ENCODE data around the gene MAP2K5.

The MAP2K5 gene

GRCh38 chr15:67595572-67595971 lies 53.1 kb downstream of the MAP2K5 start:
- no peak for TF ChIP-seq ZNF565 (CRISPR knock-in tag; conservative IDR thresholded peaks at IDR 0.05; ENCODE audit: low read depth)
- no peak for ATAC-seq

GRCh38 chr15:67601073-67601472 lies 58.6 kb downstream of the MAP2K5 start:
- TF ChIP-seq, protein P1, sequence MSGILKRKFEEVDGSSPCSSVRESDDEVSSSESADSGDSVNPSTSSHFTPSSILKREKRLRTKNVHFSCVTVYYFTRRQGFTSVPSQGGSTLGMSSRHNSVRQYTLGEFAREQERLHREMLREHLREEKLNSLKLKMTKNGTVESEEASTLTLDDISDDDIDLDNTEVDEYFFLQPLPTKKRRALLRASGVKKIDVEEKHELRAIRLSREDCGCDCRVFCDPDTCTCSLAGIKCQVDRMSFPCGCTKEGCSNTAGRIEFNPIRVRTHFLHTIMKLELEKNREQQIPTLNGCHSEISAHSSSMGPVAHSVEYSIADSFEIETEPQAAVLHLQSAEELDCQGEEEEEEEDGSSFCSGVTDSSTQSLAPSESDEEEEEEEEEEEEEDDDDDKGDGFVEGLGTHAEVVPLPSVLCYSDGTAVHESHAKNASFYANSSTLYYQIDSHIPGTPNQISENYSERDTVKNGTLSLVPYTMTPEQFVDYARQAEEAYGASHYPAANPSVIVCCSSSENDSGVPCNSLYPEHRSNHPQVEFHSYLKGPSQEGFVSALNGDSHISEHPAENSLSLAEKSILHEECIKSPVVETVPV (CRISPR knock-in tag; IDR thresholded peaks at IDR 0.05): no peak
- TF ChIP-seq CSDC2 (CRISPR knock-in tag; IDR thresholded peaks at IDR 0.05) (no peak), RARB (CRISPR knock-in tag; IDR thresholded peaks at IDR 0.05) (no peak), ZFP30 (CRISPR knock-in tag; IDR thresholded peaks at IDR 0.05) (no peak), ARNTL (CRISPR knock-in tag; IDR thresholded peaks at IDR 0.05; ENCODE audit: borderline replicate concordance, low read depth) (no peak), ISL1 (CRISPR knock-in tag; IDR thresholded peaks at IDR 0.05) (no peak), CREB5 (CRISPR knock-in tag; IDR thresholded peaks at IDR 0.05; ENCODE audit: low read depth) (no peak), TOX (CRISPR knock-in tag; IDR thresholded peaks at IDR 0.05; ENCODE audit: borderline replicate concordance) (no peak), TCF4 (CRISPR knock-in tag; IDR thresholded peaks at IDR 0.05; ENCODE audit: borderline replicate concordance) (no peak), ESRRG (CRISPR knock-in tag; IDR thresholded peaks at IDR 0.05) (no peak), ZFP3 (CRISPR knock-in tag; IDR thresholded peaks at IDR 0.05) (no peak), SNAI2 (CRISPR knock-in tag; IDR thresholded peaks at IDR 0.05) (no peak), ZNF70 (CRISPR knock-in tag; IDR thresholded peaks at IDR 0.05) (no peak)
- TF ChIP-seq, protein P2, sequence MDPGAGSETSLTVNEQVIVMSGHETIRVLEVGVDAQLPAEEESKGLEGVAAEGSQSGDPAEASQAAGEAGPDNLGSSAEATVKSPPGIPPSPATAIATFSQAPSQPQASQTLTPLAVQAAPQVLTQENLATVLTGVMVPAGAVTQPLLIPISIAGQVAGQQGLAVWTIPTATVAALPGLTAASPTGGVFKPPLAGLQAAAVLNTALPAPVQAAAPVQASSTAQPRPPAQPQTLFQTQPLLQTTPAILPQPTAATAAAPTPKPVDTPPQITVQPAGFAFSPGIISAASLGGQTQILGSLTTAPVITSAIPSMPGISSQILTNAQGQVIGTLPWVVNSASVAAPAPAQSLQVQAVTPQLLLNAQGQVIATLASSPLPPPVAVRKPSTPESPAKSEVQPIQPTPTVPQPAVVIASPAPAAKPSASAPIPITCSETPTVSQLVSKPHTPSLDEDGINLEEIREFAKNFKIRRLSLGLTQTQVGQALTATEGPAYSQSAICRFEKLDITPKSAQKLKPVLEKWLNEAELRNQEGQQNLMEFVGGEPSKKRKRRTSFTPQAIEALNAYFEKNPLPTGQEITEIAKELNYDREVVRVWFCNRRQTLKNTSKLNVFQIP (CRISPR knock-in tag; IDR thresholded peaks at IDR 0.05; ENCODE audit: borderline replicate concordance, low read depth): no peak

GRCh38 chr15:67603063-67603462 lies 60.6 kb downstream of the MAP2K5 start:
- TF ChIP-seq ISL1 (CRISPR knock-in tag; IDR thresholded peaks at IDR 0.05) (no peak), TOX (CRISPR knock-in tag; IDR thresholded peaks at IDR 0.05; ENCODE audit: borderline replicate concordance) (no peak), ZFP3 (CRISPR knock-in tag; IDR thresholded peaks at IDR 0.05) (no peak), ZNF8 (CRISPR knock-in tag; IDR thresholded peaks at IDR 0.05) (no peak), ZNF70 (CRISPR knock-in tag; IDR thresholded peaks at IDR 0.05) (no peak), PATZ1 (CRISPR knock-in tag; IDR thresholded peaks at IDR 0.05; ENCODE audit: borderline replicate concordance) (no peak), PPARA (CRISPR knock-in tag; IDR thresholded peaks at IDR 0.05; ENCODE audit: borderline replicate concordance) (no peak), OSR1 (CRISPR knock-in tag; IDR thresholded peaks at IDR 0.05) (no peak)
- TF ChIP-seq, protein P1 (CRISPR knock-in tag; IDR thresholded peaks at IDR 0.05): no peak

More at GRCh38 chr15:67601073-67601472, 58.6 kb downstream of the MAP2K5 start:
- no peak for ATAC-seq

GRCh38 chr15:67605871-67606270 lies 63.4 kb downstream of the MAP2K5 start:
- no peak for TF ChIP-seq ZNF565 (CRISPR knock-in tag; conservative IDR thresholded peaks at IDR 0.05; ENCODE audit: low read depth)
- TF ChIP-seq ZFP30 (CRISPR knock-in tag; IDR thresholded peaks at IDR 0.05): no peak
- TF ChIP-seq CSDC2 (CRISPR knock-in tag; IDR thresholded peaks at IDR 0.05): no peak
- TF ChIP-seq, protein P3, sequence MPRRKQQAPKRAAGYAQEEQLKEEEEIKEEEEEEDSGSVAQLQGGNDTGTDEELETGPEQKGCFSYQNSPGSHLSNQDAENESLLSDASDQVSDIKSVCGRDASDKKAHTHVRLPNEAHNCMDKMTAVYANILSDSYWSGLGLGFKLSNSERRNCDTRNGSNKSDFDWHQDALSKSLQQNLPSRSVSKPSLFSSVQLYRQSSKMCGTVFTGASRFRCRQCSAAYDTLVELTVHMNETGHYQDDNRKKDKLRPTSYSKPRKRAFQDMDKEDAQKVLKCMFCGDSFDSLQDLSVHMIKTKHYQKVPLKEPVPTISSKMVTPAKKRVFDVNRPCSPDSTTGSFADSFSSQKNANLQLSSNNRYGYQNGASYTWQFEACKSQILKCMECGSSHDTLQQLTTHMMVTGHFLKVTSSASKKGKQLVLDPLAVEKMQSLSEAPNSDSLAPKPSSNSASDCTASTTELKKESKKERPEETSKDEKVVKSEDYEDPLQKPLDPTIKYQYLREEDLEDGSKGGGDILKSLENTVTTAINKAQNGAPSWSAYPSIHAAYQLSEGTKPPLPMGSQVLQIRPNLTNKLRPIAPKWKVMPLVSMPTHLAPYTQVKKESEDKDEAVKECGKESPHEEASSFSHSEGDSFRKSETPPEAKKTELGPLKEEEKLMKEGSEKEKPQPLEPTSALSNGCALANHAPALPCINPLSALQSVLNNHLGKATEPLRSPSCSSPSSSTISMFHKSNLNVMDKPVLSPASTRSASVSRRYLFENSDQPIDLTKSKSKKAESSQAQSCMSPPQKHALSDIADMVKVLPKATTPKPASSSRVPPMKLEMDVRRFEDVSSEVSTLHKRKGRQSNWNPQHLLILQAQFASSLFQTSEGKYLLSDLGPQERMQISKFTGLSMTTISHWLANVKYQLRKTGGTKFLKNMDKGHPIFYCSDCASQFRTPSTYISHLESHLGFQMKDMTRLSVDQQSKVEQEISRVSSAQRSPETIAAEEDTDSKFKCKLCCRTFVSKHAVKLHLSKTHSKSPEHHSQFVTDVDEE (CRISPR knock-in tag; IDR thresholded peaks at IDR 0.05): no peak
- TF ChIP-seq GLIS3 (CRISPR knock-in tag; IDR thresholded peaks at IDR 0.05): no peak
- no peak for TF ChIP-seq BACH2 (CRISPR knock-in tag; IDR thresholded peaks at IDR 0.05; ENCODE audit: borderline replicate concordance)
- TF ChIP-seq ISL1 (CRISPR knock-in tag; IDR thresholded peaks at IDR 0.05): no peak
- no peak for TF ChIP-seq TCF4 (CRISPR knock-in tag; IDR thresholded peaks at IDR 0.05; ENCODE audit: borderline replicate concordance)
- TF ChIP-seq ESRRG (CRISPR knock-in tag; IDR thresholded peaks at IDR 0.05): no peak
- TF ChIP-seq SNAI2 (CRISPR knock-in tag; IDR thresholded peaks at IDR 0.05): no peak
- TF ChIP-seq ZNF70 (CRISPR knock-in tag; IDR thresholded peaks at IDR 0.05): no peak
- TF ChIP-seq TOX (CRISPR knock-in tag; IDR thresholded peaks at IDR 0.05; ENCODE audit: borderline replicate concordance): no peak
- TF ChIP-seq OSR1 (CRISPR knock-in tag; IDR thresholded peaks at IDR 0.05): no peak
- TF ChIP-seq PATZ1 (CRISPR knock-in tag; IDR thresholded peaks at IDR 0.05; ENCODE audit: borderline replicate concordance): no peak
- no peak for TF ChIP-seq RARB (CRISPR knock-in tag; IDR thresholded peaks at IDR 0.05)
- ATAC-seq: no peak

More at GRCh38 chr15:67603063-67603462, 60.6 kb downstream of the MAP2K5 start:
- ATAC-seq: no peak
